D721Med (cell line): ENCODE measurements around the gene TIMELESS.

Experiments used
- DNase-seq: peaks from one replicate; pipeline ENCODE4 v3.0.0; 2011; ENCODE audit warnings: low spot score; ENCODE audit not compliant: insufficient read length
- FAIRE-seq: peaks from 2 replicates; lab custom pipeline; 2011; peaks lifted over from hg19 to GRCh38; lab: Jason Lieb, UNC
- CTCF ChIP-seq: IDR thresholded peaks from 2 replicates; pipeline ENCODE4 v1.5.1; 2012; ENCODE audit warnings: mild to moderate bottlenecking, control low read depth; ENCODE audit not compliant: insufficient read depth; ENCODE audit errors: missing control alignments

TIMELESS gene

GRCh38 chr12:56377989-56378316, 71.3 kb downstream of the TIMELESS start:
- no peak for TF ChIP-seq CTCF
- no peak for FAIRE-seq
- DNase-seq = no peak

- FAIRE-seq = no peak
- DNase-seq = no peak
- no peak for TF ChIP-seq CTCF
Measured at GRCh38 chr12:56377310-56377988, 71.8 kb downstream of the TIMELESS start.

DNA sequence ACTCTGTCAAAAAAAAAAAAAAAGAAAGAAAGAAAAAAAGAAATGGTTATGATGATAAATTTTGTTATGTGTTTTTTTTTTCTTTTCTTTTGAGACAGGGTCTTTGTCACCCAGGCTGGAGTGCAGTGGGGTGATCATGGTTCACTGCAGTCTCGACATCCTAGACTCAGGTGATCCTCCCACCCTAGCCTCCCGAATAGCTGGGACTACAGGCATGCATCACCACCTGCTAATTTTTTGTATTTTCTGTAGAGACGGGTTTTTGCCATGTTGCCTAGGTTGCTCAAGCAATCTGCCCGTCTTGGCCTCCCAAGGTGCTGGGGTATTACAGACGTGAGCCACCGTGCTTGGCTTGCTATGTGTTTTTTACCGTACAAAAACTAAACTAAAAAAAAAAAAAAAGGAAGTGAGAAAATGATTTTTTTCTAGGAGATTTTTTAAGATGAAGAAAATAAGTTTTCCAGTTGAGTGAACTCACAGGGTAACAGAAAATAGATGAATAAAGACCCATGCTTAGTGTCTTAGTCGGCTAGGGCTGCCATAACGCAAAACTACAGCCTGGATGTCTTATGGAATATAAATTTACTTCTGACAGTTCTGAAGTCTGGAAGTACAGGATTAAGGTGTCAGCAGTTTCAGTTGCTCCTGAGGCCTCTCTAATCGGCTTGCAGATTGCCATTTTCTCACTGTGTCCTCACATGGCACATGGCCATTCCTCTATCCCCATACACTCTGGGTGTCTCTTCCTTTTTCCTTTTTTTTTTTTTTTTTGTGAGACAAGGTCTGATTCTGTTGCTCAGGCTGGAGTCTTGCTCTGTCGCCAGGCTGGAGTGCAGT, 73.4 kb downstream of the TIMELESS start:
- no peak for TF ChIP-seq CTCF
- FAIRE-seq (no peak), DNase-seq (no peak)

- FAIRE-seq (no peak), DNase-seq (no peak)
- TF ChIP-seq CTCF = no peak
Measured at GRCh38 chr12:56374726-56375597, 74.3 kb downstream of the TIMELESS start.

DNA sequence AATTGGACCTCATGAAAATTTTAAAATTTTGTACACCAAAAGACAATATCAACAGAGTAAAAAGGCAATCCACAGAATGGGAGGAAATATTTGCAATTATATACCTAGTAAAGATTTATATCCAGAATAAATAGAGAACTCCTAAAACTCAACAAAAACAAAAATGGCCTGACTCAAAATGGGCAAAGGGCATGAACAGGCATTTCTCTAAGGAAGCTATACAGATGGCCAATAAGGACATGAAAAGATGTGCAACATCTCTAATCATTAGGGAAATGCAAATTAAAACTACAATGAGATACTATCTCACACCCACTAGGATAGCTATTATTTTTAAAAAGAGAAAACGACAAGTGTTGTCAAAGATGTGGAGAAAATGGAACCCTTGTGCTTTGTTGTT, 75.7 kb downstream of the TIMELESS start:
- TF ChIP-seq CTCF = no peak
- no peak for DNase-seq
- FAIRE-seq = no peak

GRCh38 chr12:56366948-56367347, 82.3 kb downstream of the TIMELESS start:
- no peak for DNase-seq
- FAIRE-seq = no peak
- TF ChIP-seq CTCF = no peak
